NB4 (cell line): ENCODE measurements around the gene KLB.
"Not testable (repeated sequence)": the region's sequence is repeated elsewhere in the genome, so short reads cannot be mapped to it uniquely, and the experiment has no call there.

Experiments used
- DNase-seq: peaks from one replicate; pipeline ENCODE4 v3.0.0; 2010; ENCODE audit warnings: low read depth
- H3K4me3 ChIP-seq: one replicate; pipeline ENCODE4 v1.5.1; 2011; ENCODE audit warnings: mild to moderate bottlenecking, low read depth, low read length, moderate library complexity
- MYC ChIP-seq: IDR thresholded peaks from 2 replicates; pipeline ENCODE4 v1.6.1; 2011; ENCODE audit warnings: low read depth, low read length
- POLR2A ChIP-seq: IDR thresholded peaks from 2 replicates; pipeline ENCODE4 v1.6.1; 2011; ENCODE audit warnings: mild to moderate bottlenecking; ENCODE audit not compliant: insufficient read length; ENCODE audit errors: extremely low read depth
- TF ChIP-seq, protein P1 (sequence below): IDR thresholded peaks from 2 replicates; pipeline ENCODE4 v1.6.1; 2011; ENCODE audit warnings: low read depth, low read length
- TF ChIP-seq, protein P2 (sequence below): IDR thresholded peaks from one replicate; pipeline ENCODE4 v1.5.1; 2012; ENCODE audit warnings: low read depth, low read length

Gene KLB

DNA sequence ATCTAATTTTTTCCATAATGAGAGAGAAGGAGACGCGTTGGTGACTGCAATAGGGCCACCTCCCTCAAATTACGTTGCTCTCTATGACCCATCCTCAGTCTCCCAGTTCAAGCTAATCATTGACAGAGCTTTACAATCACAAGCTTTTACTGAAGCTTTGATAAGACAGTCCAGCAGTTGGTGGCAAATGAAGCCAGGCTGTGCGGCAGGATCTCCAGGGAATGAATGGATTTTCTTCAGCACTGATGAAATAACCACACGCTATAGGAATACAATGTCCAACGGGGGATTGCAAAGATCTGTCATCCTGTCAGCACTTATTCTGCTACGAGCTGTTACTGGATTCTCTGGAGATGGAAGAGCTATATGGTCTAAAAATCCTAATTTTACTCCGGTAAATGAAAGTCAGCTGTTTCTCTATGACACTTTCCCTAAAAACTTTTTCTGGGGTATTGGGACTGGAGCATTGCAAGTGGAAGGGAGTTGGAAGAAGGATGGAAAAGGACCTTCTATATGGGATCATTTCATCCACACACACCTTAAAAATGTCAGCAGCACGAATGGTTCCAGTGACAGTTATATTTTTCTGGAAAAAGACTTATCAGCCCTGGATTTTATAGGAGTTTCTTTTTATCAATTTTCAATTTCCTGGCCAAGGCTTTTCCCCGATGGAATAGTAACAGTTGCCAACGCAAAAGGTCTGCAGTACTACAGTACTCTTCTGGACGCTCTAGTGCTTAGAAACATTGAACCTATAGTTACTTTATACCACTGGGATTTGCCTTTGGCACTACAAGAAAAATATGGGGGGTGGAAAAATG, at the start of gene KLB:
Gene KLB, plus strand, starts transcription at position 168 of the 821 bp plus-strand sequence. Its CDS starts 20 bp downstream, at position 188.
- H3K4me3 ChIP-seq: no peak within 1 kb of the TSS
- DNase-seq: no peak
- TF ChIP-seq, protein P1, sequence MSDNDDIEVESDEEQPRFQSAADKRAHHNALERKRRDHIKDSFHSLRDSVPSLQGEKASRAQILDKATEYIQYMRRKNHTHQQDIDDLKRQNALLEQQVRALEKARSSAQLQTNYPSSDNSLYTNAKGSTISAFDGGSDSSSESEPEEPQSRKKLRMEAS: no peak
- no peak for TF ChIP-seq MYC
- TF ChIP-seq POLR2A: no peak
- TF ChIP-seq, protein P2, sequence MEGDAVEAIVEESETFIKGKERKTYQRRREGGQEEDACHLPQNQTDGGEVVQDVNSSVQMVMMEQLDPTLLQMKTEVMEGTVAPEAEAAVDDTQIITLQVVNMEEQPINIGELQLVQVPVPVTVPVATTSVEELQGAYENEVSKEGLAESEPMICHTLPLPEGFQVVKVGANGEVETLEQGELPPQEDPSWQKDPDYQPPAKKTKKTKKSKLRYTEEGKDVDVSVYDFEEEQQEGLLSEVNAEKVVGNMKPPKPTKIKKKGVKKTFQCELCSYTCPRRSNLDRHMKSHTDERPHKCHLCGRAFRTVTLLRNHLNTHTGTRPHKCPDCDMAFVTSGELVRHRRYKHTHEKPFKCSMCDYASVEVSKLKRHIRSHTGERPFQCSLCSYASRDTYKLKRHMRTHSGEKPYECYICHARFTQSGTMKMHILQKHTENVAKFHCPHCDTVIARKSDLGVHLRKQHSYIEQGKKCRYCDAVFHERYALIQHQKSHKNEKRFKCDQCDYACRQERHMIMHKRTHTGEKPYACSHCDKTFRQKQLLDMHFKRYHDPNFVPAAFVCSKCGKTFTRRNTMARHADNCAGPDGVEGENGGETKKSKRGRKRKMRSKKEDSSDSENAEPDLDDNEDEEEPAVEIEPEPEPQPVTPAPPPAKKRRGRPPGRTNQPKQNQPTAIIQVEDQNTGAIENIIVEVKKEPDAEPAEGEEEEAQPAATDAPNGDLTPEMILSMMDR: no peak

DNA sequence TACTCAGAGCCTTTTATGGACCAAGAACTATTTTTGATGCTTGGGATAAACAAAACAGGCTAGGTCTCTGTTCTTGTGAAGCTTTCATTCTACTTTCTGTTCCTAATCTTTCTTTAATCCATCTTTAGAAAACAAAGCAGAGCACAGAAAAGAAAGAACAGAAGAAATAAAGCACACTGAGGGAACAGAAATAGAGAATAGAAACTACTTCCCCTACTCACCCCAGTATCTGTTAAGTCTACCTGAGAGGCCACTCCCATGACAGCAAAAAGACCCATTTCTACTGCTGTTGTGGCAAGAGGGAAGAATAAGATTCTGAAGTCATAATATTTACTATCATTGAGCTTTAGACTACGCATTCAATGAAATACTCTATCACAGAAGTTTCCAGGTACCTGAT, 49.7 kb upstream of the KLB start:
- DNase-seq: peak; percentile 32
- no peak overlapping the region for H3K4me3 ChIP-seq
- TF ChIP-seq MYC: no peak
- TF ChIP-seq, protein P1: no peak
- TF ChIP-seq POLR2A: no peak
- TF ChIP-seq, protein P2: no peak

DNA sequence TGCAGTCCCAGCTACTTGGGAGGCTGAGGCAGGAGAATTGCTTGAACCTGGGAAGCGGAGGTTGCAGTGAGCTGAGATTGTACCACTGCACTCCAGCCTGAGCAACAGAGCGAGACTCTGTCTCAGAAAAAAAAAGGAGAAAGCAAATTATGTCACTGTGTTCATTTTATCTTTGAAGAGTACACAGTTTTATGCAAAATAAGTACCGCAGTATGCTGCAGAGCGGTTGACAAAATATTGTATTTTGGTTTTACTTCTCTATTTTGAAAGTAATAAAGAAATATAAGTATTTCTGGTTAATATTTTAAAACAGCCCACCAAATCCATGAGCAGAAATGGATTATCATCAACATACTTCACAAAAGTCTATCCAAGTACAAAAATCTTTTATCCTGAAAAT, 46.1 kb upstream of the KLB start:
- DNase-seq, H3K4me3 ChIP-seq: not testable (repeated sequence)

DNA sequence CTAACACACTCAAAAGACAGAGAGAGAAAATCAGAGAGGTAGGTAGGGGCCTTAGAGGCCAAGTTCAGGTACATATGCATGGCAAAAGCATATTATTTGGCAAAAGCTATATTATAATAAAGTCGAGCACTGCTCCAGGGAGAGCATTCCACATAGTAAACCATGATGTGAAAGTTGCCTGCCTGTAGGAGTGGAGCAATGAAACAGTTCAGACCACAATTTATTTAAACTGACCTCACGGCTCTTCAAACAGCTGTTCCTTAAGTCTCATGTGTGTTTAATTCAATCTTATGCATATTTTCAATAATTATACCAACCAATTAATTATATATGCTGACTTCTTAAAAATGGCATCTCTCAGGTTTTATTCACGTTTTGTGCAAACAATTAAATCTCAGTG, 43.9 kb upstream of the KLB start:
- H3K4me3 ChIP-seq: no peak overlapping the region
- no peak for DNase-seq
- TF ChIP-seq, protein P1: no peak
- TF ChIP-seq POLR2A: no peak
- TF ChIP-seq, protein P2: no peak
- no peak for TF ChIP-seq MYC

DNA sequence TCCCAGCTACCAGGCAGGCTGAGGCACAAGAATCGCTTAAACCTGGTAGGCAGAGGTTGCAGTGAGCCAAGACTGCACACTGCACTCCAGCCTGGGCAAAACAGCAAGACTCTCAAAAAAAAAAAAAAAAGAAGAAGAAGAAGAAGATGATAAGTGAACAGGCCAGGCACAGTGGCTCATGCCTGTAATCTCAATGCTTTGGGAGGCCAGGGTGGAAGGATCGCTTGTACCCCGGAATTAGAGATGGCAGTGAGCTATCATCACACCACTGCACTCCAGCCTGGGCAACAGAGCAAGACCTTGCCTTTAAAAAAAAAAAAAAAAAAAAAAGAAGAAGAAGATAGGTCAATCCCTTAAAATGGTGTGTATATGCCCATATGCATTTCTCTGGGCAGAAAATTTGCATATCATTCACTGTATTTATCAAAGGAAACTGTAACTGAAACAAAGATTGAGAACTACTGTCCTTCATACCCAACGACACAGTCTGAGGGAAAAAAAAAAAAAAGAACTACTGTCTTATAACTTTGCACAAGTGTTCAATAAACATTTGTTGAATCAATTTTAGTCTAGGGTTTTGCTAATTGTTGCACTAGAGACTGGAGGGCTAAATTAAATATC, 42.8 kb upstream of the KLB start:
- TF ChIP-seq, protein P2: no peak
- TF ChIP-seq POLR2A (no peak), MYC (no peak)
- TF ChIP-seq, protein P1: no peak

DNA sequence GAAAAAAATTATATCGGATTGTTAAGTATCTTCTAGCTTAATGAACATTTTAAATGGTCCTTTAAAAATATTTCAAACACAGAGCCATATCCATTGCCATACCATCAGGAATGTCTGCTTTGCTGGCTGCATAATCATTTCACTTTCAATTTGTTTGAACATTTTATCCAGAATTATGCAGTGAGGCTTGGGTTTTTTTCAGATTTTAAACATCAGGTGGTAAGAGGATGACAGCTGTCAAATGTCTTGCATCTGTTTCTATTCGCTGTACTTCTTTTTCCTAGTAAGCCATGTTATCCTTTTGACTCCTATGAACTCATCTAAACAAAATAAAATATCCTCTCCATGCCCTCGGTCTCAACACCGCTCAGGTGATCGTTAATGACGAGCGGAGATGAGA, 41.4 kb upstream of the KLB start:
- H3K4me3 ChIP-seq: peak overlapping the region; percentile 87
- no peak for DNase-seq

More for the DNA sequence above, 42.8 kb upstream of the KLB start:
- peak overlapping the region; percentile 87 for H3K4me3 ChIP-seq
- DNase-seq: no peak

More for the DNA sequence above, 41.4 kb upstream of the KLB start:
- TF ChIP-seq, protein P2: no peak
- TF ChIP-seq POLR2A: no peak
